ENCODE measurements around the gene CAPN7. TPM values are rescaled to one million over a fixed set of nuclear protein-coding genes. Genes with fewer than 3 reads are reported as not detected.

CAPN7 gene
- total RNA-seq, 1 experiment from 2014 or later = 40.3 TPM

- no peak overlapping the region for H3K4me3 Mint-ChIP-seq (ENCODE audit: unreplicated experiment)
- TF ChIP-seq CTCF (IDR thresholded peaks at IDR 0.05; ENCODE audit: insufficient read depth in 1 of 2, low read depth in 1 of 2, low read length in 1 of 2, severe bottlenecking in 1 of 2, unreplicated experiment in 1 of 2) = no peak
- ChIA-PET POLR2A (no interaction called here), CTCF (no interaction called here)
- no peaks in the 10 kb centered on the region for H3K27me3 Mint-ChIP-seq (ENCODE audit: insufficient read depth, unreplicated experiment)
- H3K9me3 ChIP-seq = no peaks in the 10 kb centered on the region
- DNase-seq = no peak
- intact Hi-C loops (cut with micrococcal nuclease; ENCODE audit: unreplicated experiment) = no loop called here
- no peaks in the 10 kb centered on the region for H3K36me3 ChIP-seq (ENCODE audit: control insufficient read depth, insufficient read depth, low read length)
- no TSS peak for BruUV-seq (replicated peaks)
- H3K27me3 ChIP-seq (replicated peaks; ENCODE audit: control insufficient read depth, insufficient read depth, low read length) = no peaks in the 10 kb centered on the region
- peaks cover 5% of the 10 kb centered on the region; the same call in 1 of the 2 replicates for H3K4me1 ChIP-seq
- H3K27ac Mint-ChIP-seq (ENCODE audit: unreplicated experiment) = no peak overlapping the region
- H3K36me3 Mint-ChIP-seq (ENCODE audit: insufficient read depth, unreplicated experiment) = no peaks in the 10 kb centered on the region
- H3K4me3 ChIP-seq (ENCODE audit: low read depth, low read length) = no peak overlapping the region
- H3K9me3 Mint-ChIP-seq (ENCODE audit: unreplicated experiment) = no peaks in the 10 kb centered on the region
- peaks cover 15% of the 10 kb centered on the region for H3K4me1 Mint-ChIP-seq (ENCODE audit: low read depth, unreplicated experiment)
Observed at GRCh38 chr3:15174953-15175352, 31.1 kb upstream of the CAPN7 start.

GRCh38 chr3:15175605-15176004 lies 30.4 kb upstream of the CAPN7 start:
- CTCF ChIA-PET = no interaction called here
- H3K4me3 Mint-ChIP-seq (ENCODE audit: unreplicated experiment) = no peak overlapping the region
- no peak for TF ChIP-seq CTCF (IDR thresholded peaks at IDR 0.05; ENCODE audit: insufficient read depth in 1 of 2, low read depth in 1 of 2, low read length in 1 of 2, severe bottlenecking in 1 of 2, unreplicated experiment in 1 of 2)
- peaks cover 9% of the 10 kb centered on the region for H3K4me1 Mint-ChIP-seq (ENCODE audit: low read depth, unreplicated experiment)
- H3K4me3 ChIP-seq (ENCODE audit: low read depth, low read length) = no peak overlapping the region
- no TSS peak for BruUV-seq (replicated peaks)
- H3K36me3 Mint-ChIP-seq (ENCODE audit: insufficient read depth, unreplicated experiment) = no peaks in the 10 kb centered on the region
- no peaks in the 10 kb centered on the region for H3K27me3 Mint-ChIP-seq (ENCODE audit: insufficient read depth, unreplicated experiment)
- POLR2A ChIA-PET = no interaction called here
- H3K36me3 ChIP-seq (ENCODE audit: control insufficient read depth, insufficient read depth, low read length) = no peaks in the 10 kb centered on the region
- H3K9me3 ChIP-seq = no peaks in the 10 kb centered on the region
- no peaks in the 10 kb centered on the region for H3K9me3 Mint-ChIP-seq (ENCODE audit: unreplicated experiment)
- peaks cover 5% of the 10 kb centered on the region; the same call in 1 of the 2 replicates for H3K4me1 ChIP-seq
- DNase-seq = no peak
- no peak overlapping the region for H3K27ac Mint-ChIP-seq (ENCODE audit: unreplicated experiment)
- no peaks in the 10 kb centered on the region for H3K27me3 ChIP-seq (replicated peaks; ENCODE audit: control insufficient read depth, insufficient read depth, low read length)
- intact Hi-C loops (cut with micrococcal nuclease; ENCODE audit: unreplicated experiment) = no loop called here

GRCh38 chr3:15180042-15180611 lies 25.9 kb upstream of the CAPN7 start:
- H3K4me1 ChIP-seq = no peaks in the 10 kb centered on the region
- intact Hi-C loops (cut with micrococcal nuclease; ENCODE audit: unreplicated experiment) = no loop called here
- no peak for TF ChIP-seq CTCF (IDR thresholded peaks at IDR 0.05; ENCODE audit: insufficient read depth in 1 of 2, low read depth in 1 of 2, low read length in 1 of 2, severe bottlenecking in 1 of 2, unreplicated experiment in 1 of 2)
- no peak overlapping the region for H3K4me3 Mint-ChIP-seq (ENCODE audit: unreplicated experiment)
- H3K27ac Mint-ChIP-seq (ENCODE audit: unreplicated experiment) = no peak overlapping the region
- H3K27me3 ChIP-seq (replicated peaks; ENCODE audit: control insufficient read depth, insufficient read depth, low read length) = no peaks in the 10 kb centered on the region
- H3K36me3 ChIP-seq (ENCODE audit: control insufficient read depth, insufficient read depth, low read length) = no peaks in the 10 kb centered on the region
- no TSS peak for BruUV-seq (replicated peaks)
- H3K4me3 ChIP-seq (ENCODE audit: low read depth, low read length) = no peak overlapping the region
- POLR2A ChIA-PET = no interaction called here
- CTCF ChIA-PET = no interaction called here
- H3K27me3 Mint-ChIP-seq (ENCODE audit: insufficient read depth, unreplicated experiment) = no peaks in the 10 kb centered on the region
- H3K9me3 ChIP-seq = no peaks in the 10 kb centered on the region
- DNase-seq = no peak
- no peaks in the 10 kb centered on the region for H3K4me1 Mint-ChIP-seq (ENCODE audit: low read depth, unreplicated experiment)
- no peaks in the 10 kb centered on the region for H3K9me3 Mint-ChIP-seq (ENCODE audit: unreplicated experiment)
- no peaks in the 10 kb centered on the region for H3K36me3 Mint-ChIP-seq (ENCODE audit: insufficient read depth, unreplicated experiment)

Data from Caco-2 (cell line).